Activated CD8-positive, alpha-beta memory T cell treated with anti-CD3 and anti-CD28 coated beads for 4 hours (primary cell): ENCODE results near the gene TBC1D2B.
A peak's percentile ranks its signal among the peaks of the same experiment; 100 is the strongest.
"Not testable (repeated sequence)": the region's sequence is repeated elsewhere in the genome, so short reads cannot be mapped to it uniquely, and the experiment has no call there.

ENCODE experiments used
- DNase-seq, 2 donors: peaks; one replicate each; pipeline ENCODE4 v3.0.0-alpha.2; 2020; ENCODE audit warnings: low read depth in 2 of 2

TBC1D2B gene

GRCh38 chr15:77975332-77976094 is 102.0 kb downstream of the TBC1D2B start:
- DNase-seq = no peak

- DNase-seq = no peak
These were observed 102.8 kb downstream of the TBC1D2B start for GRCh38 chr15:77974416-77975331.

- DNase-seq = no peak
These were observed 103.5 kb downstream of the TBC1D2B start for GRCh38 chr15:77974098-77974414.

GRCh38 chr15:77973273-77974097 is 104.0 kb downstream of the TBC1D2B start:
- not testable (repeated sequence) for DNase-seq

- DNase-seq = not testable (repeated sequence)
These were observed 104.8 kb downstream of the TBC1D2B start for GRCh38 chr15:77972706-77973105.

- DNase-seq = not testable (repeated sequence)
These were observed 105.6 kb downstream of the TBC1D2B start for GRCh38 chr15:77971875-77972274.

GRCh38 chr15:77970813-77971360 is 106.6 kb downstream of the TBC1D2B start:
- not testable (repeated sequence) for DNase-seq

GRCh38 chr15:77969055-77969454 is 108.5 kb downstream of the TBC1D2B start:
- DNase-seq = no peak

- DNase-seq = no peak
These were observed 109.7 kb downstream of the TBC1D2B start for GRCh38 chr15:77967798-77968197.

- DNase-seq = not testable (repeated sequence)
These were observed 110.3 kb downstream of the TBC1D2B start for GRCh38 chr15:77967235-77967615.

GRCh38 chr15:77966540-77967234 is 110.8 kb downstream of the TBC1D2B start:
- peak; percentile 19 to 34 for DNase-seq

- DNase-seq = no peak
These were observed 113.3 kb downstream of the TBC1D2B start for GRCh38 chr15:77964193-77964592.

GRCh38 chr15:77959432-77959879 is 118.1 kb downstream of the TBC1D2B start:
- DNase-seq = peak; percentile 48 to 56

GRCh38 chr15:77958716-77959431 is 118.6 kb downstream of the TBC1D2B start:
- DNase-seq = not testable (repeated sequence)

- not testable (repeated sequence) for DNase-seq
These were observed 119.5 kb downstream of the TBC1D2B start for GRCh38 chr15:77958021-77958420.

- DNase-seq = not testable (repeated sequence)
These were observed 123.6 kb downstream of the TBC1D2B start for GRCh38 chr15:77953926-77954325.

- not testable (repeated sequence) for DNase-seq
These were observed 124.5 kb downstream of the TBC1D2B start for GRCh38 chr15:77952928-77953446.

GRCh38 chr15:77951105-77951786 is 126.3 kb downstream of the TBC1D2B start:
- not testable (repeated sequence) for DNase-seq

GRCh38 chr15:77950470-77950869 is 127.0 kb downstream of the TBC1D2B start:
- DNase-seq = not testable (repeated sequence)
